ENCODE results near the gene GABRA4. TPM values are rescaled to one million over a fixed set of nuclear protein-coding genes. Genes with fewer than 3 reads are reported as not detected.

Gene GABRA4
- total RNA-seq, 5 donors from 2014 or later (not counting 1 experiment from before 2014, with no cell fraction given) = not detected

DNA sequence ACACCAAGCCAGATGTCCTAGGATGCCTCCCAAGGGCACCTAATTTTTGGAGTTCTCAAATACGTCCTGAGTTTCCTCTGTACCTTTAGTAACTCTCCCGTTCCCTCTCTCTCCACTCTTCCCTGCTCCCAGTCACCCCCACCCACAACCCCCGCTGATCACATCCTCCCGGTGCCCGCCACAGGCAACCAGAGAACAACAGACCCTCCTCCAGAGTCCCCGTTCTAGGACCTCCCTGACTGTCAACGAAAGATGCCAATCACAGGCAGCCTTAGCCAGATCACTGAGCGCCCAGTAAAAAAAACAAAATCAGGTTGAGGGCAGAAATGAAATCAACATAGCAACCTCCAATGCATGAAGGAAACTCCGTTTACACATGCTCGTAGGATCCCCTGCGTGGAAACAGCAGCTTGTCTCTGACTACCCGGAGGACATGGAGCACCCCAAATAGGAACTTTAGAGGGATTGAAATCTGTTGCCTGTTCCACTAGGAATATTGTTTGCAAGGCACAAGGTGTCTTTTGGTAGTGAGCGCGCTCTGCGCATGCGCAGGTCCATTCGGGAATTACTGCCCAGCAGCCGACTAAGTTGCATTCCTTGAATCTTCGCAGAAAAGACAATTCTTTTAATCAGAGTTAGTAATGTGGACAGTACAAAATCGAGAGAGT is 37.8 kb upstream of the GABRA4 start, which contains the start of gene GABRB1:
TSS of gene GABRB1 (plus strand) at position 557 of the 668 bp plus-strand sequence.
- H3K4me3 Mint-ChIP-seq = peak within 1 kb of the TSS; percentile 55 to 80 (median 71)
- H3K4me1 ChIP-seq (ENCODE audit: control insufficient read depth in 1 of 2, extremely low read depth in 1 of 2, insufficient read depth in 2 of 2, low read length in 2 of 2) = peaks cover 0 to 20% of the 10 kb centered on the region in 2 experiments
- H3K36me3 Mint-ChIP-seq = no peaks in the 10 kb centered on the region
- peaks cover 15 to 23% (median 17%) of the 10 kb centered on the region in 3 donors for H3K4me1 Mint-ChIP-seq
- no peaks in the 10 kb centered on the region for H3K9me3 Mint-ChIP-seq
- H3K27me3 Mint-ChIP-seq = peaks cover 42 to 44% of the 10 kb centered on the region in 2 donors
- no peaks in the 10 kb centered on the region for H3K36me3 ChIP-seq (ENCODE audit: control insufficient read depth in 2 of 2, extremely low read depth in 1 of 2, insufficient read depth in 1 of 2, low read length in 1 of 2)
- ChIA-PET POLR2A (no interaction called here), CTCF (no interaction called here)
- DNase-seq (peak in 4 of 35 experiments; percentile 0 to 19 (median 7)), ATAC-seq (replicated peaks in 1 of 4) (peak in 2 of 4 experiments; percentile 26 to 32)
- peak within 1 kb of the TSS in 1 of 2 donors; percentile 45 for H3K27ac Mint-ChIP-seq
- peak within 1 kb of the TSS; percentile 23 to 38 for H3K4me3 ChIP-seq (ENCODE audit: control insufficient read depth in 1 of 2, extremely low read depth in 1 of 2, low read length in 1 of 2)
- H3K27ac ChIP-seq (ENCODE audit: low read length) = no peak within 1 kb of the TSS
- WGBS (ENCODE audit: insufficient coverage) = 19% methylated on average over 14 of the region's 20 CpGs
- H3K9me3 ChIP-seq = no peaks in the 10 kb centered on the region
- peaks cover 14 to 22% of the 10 kb centered on the region in 2 experiments for H3K27me3 ChIP-seq (replicated peaks in 1 of 2; ENCODE audit: control insufficient read depth in 2 of 2, extremely low read depth in 1 of 2, insufficient read depth in 2 of 2, low read length in 1 of 2)

DNA sequence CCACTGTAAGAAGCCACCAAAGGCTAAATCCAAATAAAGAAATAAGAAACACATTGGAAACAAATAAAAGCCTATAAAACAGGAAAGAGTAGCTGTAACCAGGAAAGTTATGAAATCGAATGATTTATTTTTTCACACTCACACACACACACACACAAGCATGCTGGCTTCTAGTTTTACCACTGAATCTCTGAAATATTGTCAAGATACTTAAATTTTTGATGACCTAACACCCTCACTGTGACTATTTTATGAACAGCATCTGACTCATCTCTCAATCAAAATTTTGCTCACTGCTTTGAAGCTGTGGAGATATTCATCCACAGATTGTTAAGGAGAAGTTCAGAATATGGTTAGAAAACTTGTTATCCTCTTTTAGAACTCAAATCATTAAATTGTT is 24.1 kb upstream of the GABRA4 start:
- no peak overlapping the region for H3K27ac ChIP-seq (ENCODE audit: low read length)
- Mint-ChIP-seq H3K9me3 (no peaks in the 10 kb centered on the region), H3K27ac (no peak overlapping the region), H3K27me3 (peaks cover 0 to 8% of the 10 kb centered on the region in 2 donors), H3K36me3 (no peaks in the 10 kb centered on the region), H3K4me1 (peaks cover 0 to 4% (median 0%) of the 10 kb centered on the region in 3 donors), H3K4me3 (no peak overlapping the region)
- ATAC-seq (replicated peaks in 1 of 4) = no peak
- POLR2A ChIA-PET = no interaction called here
- H3K4me1 ChIP-seq (ENCODE audit: control insufficient read depth in 1 of 2, extremely low read depth in 1 of 2, insufficient read depth in 2 of 2, low read length in 2 of 2) = no peaks in the 10 kb centered on the region
- CTCF ChIA-PET = no interaction called here
- H3K36me3 ChIP-seq (ENCODE audit: control insufficient read depth in 2 of 2, extremely low read depth in 1 of 2, insufficient read depth in 1 of 2, low read length in 1 of 2) = no peaks in the 10 kb centered on the region
- H3K4me3 ChIP-seq (ENCODE audit: control insufficient read depth in 1 of 2, extremely low read depth in 1 of 2, low read length in 1 of 2) = no peak overlapping the region
- H3K9me3 ChIP-seq = no peaks in the 10 kb centered on the region
- WGBS (ENCODE audit: insufficient coverage) = 67% methylated on average over 1 of the region's 1 CpG
- no peak for DNase-seq
- no peaks in the 10 kb centered on the region for H3K27me3 ChIP-seq (replicated peaks in 1 of 2; ENCODE audit: control insufficient read depth in 2 of 2, extremely low read depth in 1 of 2, insufficient read depth in 2 of 2, low read length in 1 of 2)

DNA sequence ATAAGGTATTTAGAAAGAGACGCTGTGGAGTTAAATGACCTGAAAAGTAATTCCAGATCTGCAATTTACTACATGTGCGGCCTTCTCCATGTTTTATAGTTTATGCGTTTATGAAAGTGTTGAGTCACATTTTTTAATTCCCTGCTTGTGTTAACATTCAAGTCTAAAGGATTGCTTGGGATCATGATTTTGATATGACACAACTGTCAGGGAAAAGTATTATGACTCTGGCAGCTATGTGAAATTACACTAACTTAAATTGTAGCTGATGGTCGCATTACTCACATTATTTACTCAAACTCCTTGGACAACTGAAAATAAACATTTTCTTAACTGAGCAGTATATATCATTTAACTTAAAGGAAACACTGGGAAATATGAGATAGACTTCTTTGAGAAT is 23.7 kb upstream of the GABRA4 start:
- DNase-seq = no peak
- POLR2A ChIA-PET = no interaction called here
- no peak overlapping the region for H3K27ac Mint-ChIP-seq

DNA sequence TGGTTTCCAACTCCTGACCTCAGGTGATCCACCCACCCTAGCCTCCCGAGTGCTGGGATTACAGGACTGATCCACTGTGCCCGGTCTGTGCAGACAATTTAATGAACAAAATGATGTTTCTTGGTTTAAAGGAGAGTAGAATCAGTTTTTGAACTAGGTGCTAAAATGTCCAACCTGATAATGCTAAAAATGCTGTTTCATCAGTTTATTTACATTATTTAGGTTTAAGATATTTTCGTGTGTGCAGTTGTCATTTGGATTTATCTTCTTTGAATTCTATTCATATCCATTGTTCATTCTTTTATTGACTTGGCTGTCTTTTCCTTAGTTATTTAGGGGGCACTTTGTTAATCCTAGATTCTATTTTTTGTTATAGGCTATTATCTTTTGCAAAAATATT is 20.0 kb upstream of the GABRA4 start:
- H3K4me3 ChIP-seq (ENCODE audit: control insufficient read depth in 1 of 2, extremely low read depth in 1 of 2, low read length in 1 of 2) = no peak overlapping the region
- no peak overlapping the region for H3K27ac ChIP-seq (ENCODE audit: low read length)
- H3K4me1 ChIP-seq (ENCODE audit: control insufficient read depth in 1 of 2, extremely low read depth in 1 of 2, insufficient read depth in 2 of 2, low read length in 2 of 2) = peaks cover 0 to 5% of the 10 kb centered on the region in 2 experiments
- Mint-ChIP-seq H3K36me3 (no peaks in the 10 kb centered on the region), H3K4me3 (no peak overlapping the region), H3K4me1 (peaks cover 17 to 25% (median 22%) of the 10 kb centered on the region in 3 donors), H3K27ac (no peak overlapping the region), H3K27me3 (no peaks in the 10 kb centered on the region), H3K9me3 (peaks cover 0 to 4% (median 0%) of the 10 kb centered on the region in 3 donors)
- WGBS (ENCODE audit: insufficient coverage) = 100% methylated on average over 2 of the region's 3 CpGs
- ChIA-PET POLR2A (no interaction called here), CTCF (no interaction called here)
- ATAC-seq (replicated peaks in 1 of 4) (no peak), DNase-seq (no peak)
- H3K9me3 ChIP-seq = no peaks in the 10 kb centered on the region
- no peaks in the 10 kb centered on the region for H3K27me3 ChIP-seq (replicated peaks in 1 of 2; ENCODE audit: control insufficient read depth in 2 of 2, extremely low read depth in 1 of 2, insufficient read depth in 2 of 2, low read length in 1 of 2)
- no peaks in the 10 kb centered on the region for H3K36me3 ChIP-seq (ENCODE audit: control insufficient read depth in 2 of 2, extremely low read depth in 1 of 2, insufficient read depth in 1 of 2, low read length in 1 of 2)

More for the DNA sequence above, 23.7 kb upstream of the GABRA4 start:
- H3K9me3 Mint-ChIP-seq = no peaks in the 10 kb centered on the region
- WGBS (ENCODE audit: insufficient coverage) = no CpG with 5 or more reads among the region's 4 CpGs
- no peak overlapping the region for H3K27ac ChIP-seq (ENCODE audit: low read length)
- no peaks in the 10 kb centered on the region for H3K9me3 ChIP-seq
- no peaks in the 10 kb centered on the region for H3K27me3 ChIP-seq (replicated peaks in 1 of 2; ENCODE audit: control insufficient read depth in 2 of 2, extremely low read depth in 1 of 2, insufficient read depth in 2 of 2, low read length in 1 of 2)
- peaks cover 0 to 4% (median 0%) of the 10 kb centered on the region in 3 donors for H3K4me1 Mint-ChIP-seq
- no peak overlapping the region for H3K4me3 Mint-ChIP-seq
- ATAC-seq (replicated peaks in 1 of 4) = no peak
- H3K4me3 ChIP-seq (ENCODE audit: control insufficient read depth in 1 of 2, extremely low read depth in 1 of 2, low read length in 1 of 2) = no peak overlapping the region
- CTCF ChIA-PET = no interaction called here
- H3K27me3 Mint-ChIP-seq = peaks cover 0 to 5% of the 10 kb centered on the region in 2 donors
- H3K4me1 ChIP-seq (ENCODE audit: control insufficient read depth in 1 of 2, extremely low read depth in 1 of 2, insufficient read depth in 2 of 2, low read length in 2 of 2) = no peaks in the 10 kb centered on the region
- H3K36me3 Mint-ChIP-seq = no peaks in the 10 kb centered on the region
- no peaks in the 10 kb centered on the region for H3K36me3 ChIP-seq (ENCODE audit: control insufficient read depth in 2 of 2, extremely low read depth in 1 of 2, insufficient read depth in 1 of 2, low read length in 1 of 2)

DNA sequence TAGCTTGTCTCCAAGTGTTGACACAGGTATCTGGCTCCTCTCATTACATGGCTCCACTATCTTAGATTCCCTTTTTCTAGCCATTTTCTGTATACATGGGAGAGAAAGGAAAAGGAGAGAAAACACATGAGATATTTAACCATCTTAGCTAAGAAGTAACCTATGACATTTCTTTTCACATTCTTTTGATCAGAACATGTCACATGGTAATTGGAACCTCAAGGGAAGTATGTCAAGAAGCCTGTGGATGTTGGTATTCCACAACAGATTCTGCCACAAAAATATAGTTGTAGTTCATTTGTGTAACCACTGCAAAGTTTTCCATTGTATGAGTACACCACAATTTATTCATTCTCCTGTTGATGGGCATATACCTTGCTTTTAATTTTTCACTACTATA is 19.3 kb upstream of the GABRA4 start:
- Histone ChIP-seq H3K27ac (ENCODE audit: low read length) (no peak overlapping the region), H3K4me1 (ENCODE audit: control insufficient read depth in 1 of 2, extremely low read depth in 1 of 2, insufficient read depth in 2 of 2, low read length in 2 of 2) (peaks cover 0 to 5% of the 10 kb centered on the region in 2 experiments), H3K9me3 (no peaks in the 10 kb centered on the region), H3K27me3 (replicated peaks in 1 of 2; ENCODE audit: control insufficient read depth in 2 of 2, extremely low read depth in 1 of 2, insufficient read depth in 2 of 2, low read length in 1 of 2) (no peaks in the 10 kb centered on the region), H3K4me3 (ENCODE audit: control insufficient read depth in 1 of 2, extremely low read depth in 1 of 2, low read length in 1 of 2) (no peak overlapping the region), H3K36me3 (ENCODE audit: control insufficient read depth in 2 of 2, extremely low read depth in 1 of 2, insufficient read depth in 1 of 2, low read length in 1 of 2) (no peaks in the 10 kb centered on the region)
- POLR2A ChIA-PET = no interaction called here
- Mint-ChIP-seq H3K36me3 (no peaks in the 10 kb centered on the region), H3K27me3 (no peaks in the 10 kb centered on the region), H3K9me3 (peaks cover 0 to 4% (median 0%) of the 10 kb centered on the region in 3 donors), H3K27ac (no peak overlapping the region), H3K4me3 (no peak overlapping the region), H3K4me1 (peaks cover 17 to 25% (median 22%) of the 10 kb centered on the region in 3 donors)
- ATAC-seq (replicated peaks in 1 of 4) (no peak), DNase-seq (no peak)
- CTCF ChIA-PET = no interaction called here

DNA sequence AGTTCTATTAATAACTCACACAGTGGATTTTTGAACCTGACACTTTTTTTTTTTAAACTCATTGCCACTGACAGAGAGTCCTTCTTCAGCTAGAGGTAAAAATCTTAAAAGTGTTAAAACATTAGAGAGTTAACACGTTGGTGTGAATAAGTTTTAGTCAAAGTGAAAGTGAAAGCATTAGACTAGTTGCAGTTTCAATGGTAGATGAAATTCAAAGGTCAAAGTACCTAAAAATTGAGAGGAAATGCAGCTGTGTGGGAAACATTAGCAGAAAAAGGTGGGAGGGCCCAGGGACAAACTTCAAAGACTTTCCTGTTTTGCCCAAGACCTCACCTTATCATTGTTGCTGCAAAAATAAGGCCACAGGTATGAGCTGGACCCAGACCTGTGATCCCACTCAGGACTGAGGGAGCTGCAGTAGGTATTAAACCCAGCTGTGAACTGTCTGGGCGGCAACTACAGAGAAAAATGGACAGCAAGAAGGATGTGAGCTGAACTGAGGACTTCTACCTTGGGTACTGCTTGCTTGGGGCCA is 17.6 kb upstream of the GABRA4 start:
- peaks cover 17 to 25% (median 22%) of the 10 kb centered on the region in 3 donors for H3K4me1 Mint-ChIP-seq
- POLR2A ChIA-PET = no interaction called here
- ATAC-seq (replicated peaks in 1 of 4) (peak; percentile 23 to 65 (median 40)), DNase-seq (peak in 1 of 35 experiments; percentile 25)
- peaks cover 0 to 5% of the 10 kb centered on the region in 2 experiments for H3K4me1 ChIP-seq (ENCODE audit: control insufficient read depth in 1 of 2, extremely low read depth in 1 of 2, insufficient read depth in 2 of 2, low read length in 2 of 2)
- H3K27me3 ChIP-seq (replicated peaks in 1 of 2; ENCODE audit: control insufficient read depth in 2 of 2, extremely low read depth in 1 of 2, insufficient read depth in 2 of 2, low read length in 1 of 2) = no peaks in the 10 kb centered on the region
- H3K4me3 Mint-ChIP-seq = peak overlapping the region; percentile 35 to 68 (median 38)
- no peaks in the 10 kb centered on the region for H3K9me3 ChIP-seq
- WGBS (ENCODE audit: insufficient coverage) = 42% methylated on average over 2 of the region's 2 CpGs
- no peaks in the 10 kb centered on the region for H3K27me3 Mint-ChIP-seq
- CTCF ChIA-PET = interaction anchor here (0.6 to 0.8 kb wide), 2 partner anchors 31 to 922 kb away, joined by 3 to 4 read pairs; no protein-coding TSS in a partner anchor
- H3K36me3 Mint-ChIP-seq = no peaks in the 10 kb centered on the region
- H3K27ac ChIP-seq (ENCODE audit: low read length) = peak overlapping the region; percentile 49
- no peaks in the 10 kb centered on the region for H3K36me3 ChIP-seq (ENCODE audit: control insufficient read depth in 2 of 2, extremely low read depth in 1 of 2, insufficient read depth in 1 of 2, low read length in 1 of 2)
- peak overlapping the region; percentile 79 to 81 for H3K27ac Mint-ChIP-seq
- peaks cover 0 to 4% (median 0%) of the 10 kb centered on the region in 3 donors for H3K9me3 Mint-ChIP-seq
- no peak overlapping the region for H3K4me3 ChIP-seq (ENCODE audit: control insufficient read depth in 1 of 2, extremely low read depth in 1 of 2, low read length in 1 of 2)
